Mucosa of stomach (tissue), 1 donor: ENCODE measurements around the gene TESMIN.

Experiments
- H3K27me3 ChIP-seq: one replicate; pipeline ENCODE4 v1.7.0; 2013; ENCODE audit warnings: mild to moderate bottlenecking, low read length; ENCODE audit not compliant: control insufficient read depth, insufficient read depth
- H3K36me3 ChIP-seq: one replicate; pipeline ENCODE4 v1.7.0; 2013; ENCODE audit warnings: low read length; ENCODE audit not compliant: control insufficient read depth, insufficient read depth
- H3K4me1 ChIP-seq: one replicate; pipeline ENCODE4 v1.7.0; 2013; ENCODE audit warnings: mild to moderate bottlenecking, low read length; ENCODE audit not compliant: control insufficient read depth, insufficient read depth
- H3K4me3 ChIP-seq: one replicate; pipeline ENCODE4 v1.7.0; 2013; ENCODE audit warnings: low read length
- H3K9ac ChIP-seq: one replicate; pipeline ENCODE4 v1.7.0; 2013; ENCODE audit warnings: mild to moderate bottlenecking, low read length, moderate library complexity
- H3K9me3 ChIP-seq: one replicate; pipeline ENCODE4 v1.7.0; 2013; ENCODE audit warnings: mild to moderate bottlenecking, low read length, moderate library complexity; ENCODE audit not compliant: control insufficient read depth
- donor health status: Pancreatic carcinoma.

TESMIN gene

GRCh38 chr11:68685656-68686380, 65.5 kb downstream of the TESMIN start:
- Histone ChIP-seq H3K9me3 (no peaks in the 10 kb centered on the region), H3K9ac (no peak overlapping the region), H3K4me1 (no peaks in the 10 kb centered on the region), H3K27me3 (peaks cover 45% of the 10 kb centered on the region), H3K36me3 (no peaks in the 10 kb centered on the region), H3K4me3 (no peak overlapping the region)

- H3K9me3 ChIP-seq = no peaks in the 10 kb centered on the region
- H3K27me3 ChIP-seq = peaks cover 43% of the 10 kb centered on the region
- no peak within 1 kb of the TSS for H3K9ac ChIP-seq
- H3K4me3 ChIP-seq = no peak within 1 kb of the TSS
- H3K36me3 ChIP-seq = no peaks in the 10 kb centered on the region
- no peaks in the 10 kb centered on the region for H3K4me1 ChIP-seq
Observed at GRCh38 chr11:68684385-68685356, 66.6 kb downstream of the TESMIN start, which contains the start of gene GAL. TSS of gene GAL (plus strand) at chr11:68684544. CDS start at chr11:68684924, 380 bp downstream.

GRCh38 chr11:68683536-68684384, 67.6 kb downstream of the TESMIN start:
- Histone ChIP-seq H3K9me3 (no peaks in the 10 kb centered on the region), H3K4me3 (no peak overlapping the region), H3K36me3 (no peaks in the 10 kb centered on the region), H3K4me1 (no peaks in the 10 kb centered on the region), H3K9ac (no peak overlapping the region), H3K27me3 (peaks cover 42% of the 10 kb centered on the region)

- no peak overlapping the region for H3K9ac ChIP-seq
- H3K36me3 ChIP-seq = no peaks in the 10 kb centered on the region
- no peaks in the 10 kb centered on the region for H3K9me3 ChIP-seq
- H3K4me3 ChIP-seq = no peak overlapping the region
- no peaks in the 10 kb centered on the region for H3K4me1 ChIP-seq
- peaks cover 42% of the 10 kb centered on the region for H3K27me3 ChIP-seq
Observed at GRCh38 chr11:68683121-68683520, 68.2 kb downstream of the TESMIN start.

GRCh38 chr11:68682531-68682961, 68.8 kb downstream of the TESMIN start:
- Histone ChIP-seq H3K9ac (no peak overlapping the region), H3K4me3 (no peak overlapping the region), H3K36me3 (no peaks in the 10 kb centered on the region), H3K27me3 (peaks cover 42% of the 10 kb centered on the region), H3K9me3 (no peaks in the 10 kb centered on the region), H3K4me1 (no peaks in the 10 kb centered on the region)

GRCh38 chr11:68680541-68681231, 70.6 kb downstream of the TESMIN start:
- H3K4me1 ChIP-seq = no peaks in the 10 kb centered on the region

GRCh38 chr11:68678031-68678441, 73.3 kb downstream of the TESMIN start:
- Histone ChIP-seq H3K4me3 (no peak overlapping the region), H3K9ac (no peak overlapping the region), H3K36me3 (no peaks in the 10 kb centered on the region), H3K27me3 (peaks cover 4% of the 10 kb centered on the region), H3K4me1 (no peaks in the 10 kb centered on the region), H3K9me3 (no peaks in the 10 kb centered on the region)

More at GRCh38 chr11:68680541-68681231, 70.6 kb downstream of the TESMIN start:
- Histone ChIP-seq H3K27me3 (peaks cover 29% of the 10 kb centered on the region), H3K4me3 (no peak overlapping the region), H3K9me3 (no peaks in the 10 kb centered on the region), H3K36me3 (no peaks in the 10 kb centered on the region), H3K9ac (no peak overlapping the region)

GRCh38 chr11:68677432-68677831, 73.9 kb downstream of the TESMIN start:
- Histone ChIP-seq H3K27me3 (no peaks in the 10 kb centered on the region), H3K36me3 (no peaks in the 10 kb centered on the region), H3K9me3 (no peaks in the 10 kb centered on the region), H3K4me1 (no peaks in the 10 kb centered on the region), H3K4me3 (no peak overlapping the region), H3K9ac (no peak overlapping the region)

- no peaks in the 10 kb centered on the region for H3K9me3 ChIP-seq
- no peaks in the 10 kb centered on the region for H3K4me1 ChIP-seq
- H3K9ac ChIP-seq = no peak overlapping the region
- H3K36me3 ChIP-seq = no peaks in the 10 kb centered on the region
- H3K4me3 ChIP-seq = no peak overlapping the region
- no peaks in the 10 kb centered on the region for H3K27me3 ChIP-seq
Observed at GRCh38 chr11:68674461-68674860, 76.9 kb downstream of the TESMIN start.

- no peaks in the 10 kb centered on the region for H3K4me1 ChIP-seq
- H3K9ac ChIP-seq = no peak overlapping the region
- no peaks in the 10 kb centered on the region for H3K36me3 ChIP-seq
- H3K9me3 ChIP-seq = no peaks in the 10 kb centered on the region
- no peaks in the 10 kb centered on the region for H3K27me3 ChIP-seq
- H3K4me3 ChIP-seq = no peak overlapping the region
Observed at GRCh38 chr11:68673991-68674390, 77.3 kb downstream of the TESMIN start.

GRCh38 chr11:68673306-68673945, 77.9 kb downstream of the TESMIN start:
- H3K9ac ChIP-seq = no peak overlapping the region
- no peak overlapping the region for H3K4me3 ChIP-seq
- H3K36me3 ChIP-seq = no peaks in the 10 kb centered on the region
- no peaks in the 10 kb centered on the region for H3K9me3 ChIP-seq
- no peaks in the 10 kb centered on the region for H3K27me3 ChIP-seq
- H3K4me1 ChIP-seq = no peaks in the 10 kb centered on the region
